H9 (cell line): Measurements from ENCODE around the gene ZMPSTE24. TPM values are rescaled to one million over a fixed set of nuclear protein-coding genes. Genes with fewer than 3 reads are reported as not detected.

Source experiments
- DNase-seq: peaks from one replicate; pipeline ENCODE4 v3.0.0-alpha.2; 2017
- H2AFZ ChIP-seq: one replicate; pipeline ENCODE4 v1.6.1; 2013; ENCODE audit warnings: mild to moderate bottlenecking, low read length, control low read depth, moderate library complexity
- H2AK5ac ChIP-seq: 2 replicates; pipeline ENCODE4 v1.6.1; 2013; ENCODE audit warnings: low read length, control low read depth, mixed read lengths; ENCODE audit not compliant: insufficient read length
- H2BK120ac ChIP-seq: one replicate; pipeline ENCODE4 v1.6.1; 2013; ENCODE audit warnings: low read depth, mild to moderate bottlenecking, low read length, control low read depth, inconsistent platforms; ENCODE audit not compliant: poor library complexity, severe bottlenecking
- H2BK12ac ChIP-seq: 2 replicates; pipeline ENCODE4 v1.6.1; 2013; ENCODE audit warnings: low read length, control low read depth, mixed read lengths, low read depth; ENCODE audit not compliant: insufficient read length
- H2BK15ac ChIP-seq: 2 replicates; pipeline ENCODE4 v1.6.1; 2013; ENCODE audit warnings: low read depth, low read length, control low read depth
- H2BK20ac ChIP-seq: one replicate; pipeline ENCODE4 v1.6.1; 2013; ENCODE audit warnings: low read depth, mild to moderate bottlenecking, low read length, control low read depth, inconsistent platforms; ENCODE audit not compliant: poor library complexity, severe bottlenecking
- H2BK5ac ChIP-seq: 2 replicates; pipeline ENCODE4 v1.6.1; 2013; ENCODE audit warnings: low read length, control low read depth, mixed read lengths; ENCODE audit not compliant: insufficient read length
- H3K14ac ChIP-seq: 2 replicates; pipeline ENCODE4 v1.6.1; 2013; ENCODE audit warnings: low read length, control low read depth; ENCODE audit not compliant: insufficient read depth
- H3K18ac ChIP-seq: 2 replicates; pipeline ENCODE4 v1.6.1; 2013; ENCODE audit warnings: low read depth, mild to moderate bottlenecking, mixed read lengths, low read length, control low read depth; ENCODE audit not compliant: insufficient read length
- H3K23ac ChIP-seq: 2 replicates; pipeline ENCODE4 v1.6.1; 2013; ENCODE audit warnings: low read length, control low read depth, mixed read lengths, low read depth; ENCODE audit not compliant: insufficient read length
- H3K23me2 ChIP-seq: 2 replicates; pipeline ENCODE4 v1.6.1; 2013; ENCODE audit warnings: low read depth, mild to moderate bottlenecking, mixed read lengths, low read length, control low read depth; ENCODE audit not compliant: insufficient read length, poor library complexity, severe bottlenecking
- H3K27ac ChIP-seq: 2 replicates; pipeline ENCODE4 v1.5.1; 2013; ENCODE audit warnings: low read length, control low read depth, mixed read lengths, low read depth; ENCODE audit not compliant: insufficient read length
- H3K27me3 ChIP-seq: 2 replicates; pipeline ENCODE4 v1.6.1; 2013; ENCODE audit warnings: low read length, control low read depth, inconsistent platforms; ENCODE audit not compliant: insufficient read depth
- H3K4ac ChIP-seq: 2 replicates; pipeline ENCODE4 v1.6.1; 2013; ENCODE audit warnings: low read depth, mild to moderate bottlenecking, control low read depth, inconsistent platforms, low read length, moderate library complexity
- H3K4me1 ChIP-seq: 2 replicates; pipeline ENCODE4 v1.6.1; 2013; ENCODE audit warnings: low read length, control low read depth, inconsistent platforms; ENCODE audit not compliant: insufficient read depth
- H3K4me2 ChIP-seq: 2 replicates; pipeline ENCODE4 v1.6.1; 2013; ENCODE audit warnings: low read length, control low read depth, mixed read lengths; ENCODE audit not compliant: insufficient read length, insufficient read depth
- H3K56ac ChIP-seq: 2 replicates; pipeline ENCODE4 v1.6.1; 2013; ENCODE audit warnings: low read depth, mild to moderate bottlenecking, mixed read lengths, low read length, control low read depth; ENCODE audit not compliant: insufficient read length
- H3K79me1 ChIP-seq: 2 replicates; pipeline ENCODE4 v1.6.1; 2013; ENCODE audit warnings: low read depth, mild to moderate bottlenecking, moderate library complexity, low read length, control low read depth, inconsistent platforms; ENCODE audit not compliant: insufficient read depth, poor library complexity, severe bottlenecking
- H3K79me2 ChIP-seq: 2 replicates; pipeline ENCODE4 v1.6.1; 2013; ENCODE audit warnings: low read length, control low read depth, inconsistent platforms; ENCODE audit not compliant: insufficient read depth
- H3K9ac ChIP-seq: 2 replicates; pipeline ENCODE4 v1.6.1; 2013; ENCODE audit warnings: low read length, control low read depth, mixed read lengths; ENCODE audit not compliant: insufficient read length; ENCODE audit errors: extremely low read depth
- H3K9me3 ChIP-seq: one replicate; pipeline ENCODE4 v1.6.1; 2013; ENCODE audit warnings: low read depth, low read length, inconsistent platforms; ENCODE audit not compliant: control insufficient read depth
- H3T11ph ChIP-seq: one replicate; pipeline ENCODE4 v1.6.1; 2013; ENCODE audit warnings: mild to moderate bottlenecking, low read length, control low read depth, inconsistent platforms
- H4K20me1 ChIP-seq: one replicate; pipeline ENCODE4 v1.6.1; 2013; ENCODE audit not compliant: control insufficient read depth, insufficient read length, insufficient read depth
- H4K5ac ChIP-seq: 2 replicates; pipeline ENCODE4 v1.6.1; 2013; ENCODE audit warnings: low read depth, mild to moderate bottlenecking, mixed read lengths, low read length, control low read depth; ENCODE audit not compliant: insufficient read length
- H4K8ac ChIP-seq: replicated peaks from 2 replicates; pipeline ENCODE4 v1.6.1; 2013; ENCODE audit warnings: low read length, control low read depth, mixed read lengths, low read depth; ENCODE audit not compliant: insufficient read length
- H4K91ac ChIP-seq: 2 replicates; pipeline ENCODE4 v1.6.1; 2013; ENCODE audit warnings: low read depth, mild to moderate bottlenecking, moderate library complexity, mixed read lengths, low read length, control low read depth; ENCODE audit not compliant: insufficient read length
- H3K27ac Mint-ChIP-seq, 3 experiments: 2 replicates in 2 of 3; 3 replicates in 1 of 3; pipeline ENCODE4 v1.8.0; 2020 to 2021; ENCODE audit warnings: mixed read lengths in 3 of 3, mild to moderate bottlenecking in 1 of 3, moderate library complexity in 1 of 3
- H3K27me3 Mint-ChIP-seq: 2 replicates; pipeline ENCODE4 v1.8.0; 2021; ENCODE audit warnings: low read depth, mild to moderate bottlenecking, moderate library complexity, mixed read lengths
- H3K36me3 Mint-ChIP-seq, 3 experiments: 2 replicates in 2 of 3; 3 replicates in 1 of 3; pipeline ENCODE4 v1.8.0; 2020 to 2021; ENCODE audit warnings: low read depth in 3 of 3, mixed read lengths in 3 of 3; ENCODE audit not compliant: insufficient read depth in 1 of 3
- H3K4me1 Mint-ChIP-seq, 2 experiments: 2 replicates each; pipeline ENCODE4 v1.8.0; 2020; ENCODE audit warnings: mixed read lengths in 2 of 2
- H3K4me3 Mint-ChIP-seq, 2 experiments: 2 replicates in 1 of 2; 3 replicates in 1 of 2; pipeline ENCODE4 v1.8.0; 2020 to 2021; ENCODE audit warnings: mild to moderate bottlenecking in 2 of 2, mixed read lengths in 2 of 2, moderate library complexity in 1 of 2
- H3K9me3 Mint-ChIP-seq, 2 experiments: 2 replicates in 1 of 2; 3 replicates in 1 of 2; pipeline ENCODE4 v1.8.0; 2020; ENCODE audit warnings: mild to moderate bottlenecking in 2 of 2, mixed read lengths in 2 of 2, moderate library complexity in 1 of 2
- WGBS: extraction: QIAGEN DNeasy Blood & Tissue Kit; methylation state at CpG from one replicate; pipeline ENCODE4 v1.1.7; 2013; ENCODE audit warnings: missing lambda C conversion rate, low lambda C conversion rate, mixed read lengths; ENCODE audit not compliant: insufficient read length; ENCODE audit errors: extremely low coverage; 5-methylcytosine and 5-hydroxymethylcytosine counted together
- total RNA-seq: library from RNA; stranded (reverse); gene quantifications from 2 replicates; pipeline ENCODE4 v1.2.1, GENCODE V29; 2021
- TF ChIP-seq, protein P1 (sequence below): fragments of 200-600 bp; sonication (generic); conservative IDR thresholded peaks from 3 replicates; pipeline ENCODE4 v1.8.0; 2021; ENCODE audit warnings: antibody characterized with exemption, mild to moderate bottlenecking

ZMPSTE24 gene
- total RNA-seq, 1 experiment from 2014 or later: 47.6 TPM

DNA sequence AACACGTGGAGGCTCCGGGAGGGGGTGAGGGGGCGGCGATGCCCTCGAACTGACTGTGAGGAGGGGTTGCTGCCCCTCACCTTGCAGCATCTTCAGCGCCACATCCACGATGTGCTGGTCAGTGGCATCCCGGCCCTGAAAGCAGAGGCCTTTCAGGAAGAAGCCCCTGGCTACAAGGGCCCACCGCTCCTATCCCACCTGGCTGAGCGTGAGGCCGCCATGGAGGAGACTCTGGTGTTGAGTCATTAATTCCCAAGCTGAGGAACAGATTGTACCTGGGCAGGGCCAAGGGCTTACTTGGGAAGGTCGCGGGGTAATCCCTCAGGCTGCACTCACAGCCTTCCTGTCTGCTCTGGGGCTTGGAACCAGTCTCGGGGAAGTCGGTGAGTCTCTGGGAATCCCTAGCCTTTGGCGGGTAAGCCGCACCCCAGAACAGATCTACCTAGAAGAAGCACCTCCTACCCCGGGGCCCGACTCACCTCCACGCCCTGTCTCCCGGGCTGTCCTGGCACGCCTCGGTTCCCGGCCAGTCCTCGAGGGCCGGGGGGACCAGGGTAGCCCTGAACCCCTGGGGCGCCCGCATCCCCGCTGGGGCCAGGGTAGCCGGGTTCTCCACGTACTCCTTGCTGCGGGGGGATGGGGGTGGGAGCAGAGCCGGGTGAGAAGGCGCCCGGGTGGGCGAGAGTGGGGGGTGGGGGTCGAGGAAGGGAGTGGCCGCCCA, 45.2 kb downstream of the ZMPSTE24 start:
- Mint-ChIP-seq H3K36me3 (0 out of 7 replicates have a peak, but pooled peaks cover 0 to 3% (median 0%) of the 10 kb centered on the region in 3 experiments), H3K4me1 (no peaks in the 10 kb centered on the region; a peak in 1 of 4 replicates)
- no peak overlapping the region for H3K14ac ChIP-seq

More for the DNA sequence above, 45.2 kb downstream of the ZMPSTE24 start:
- H2BK15ac ChIP-seq: no peak overlapping the region
- no peak for DNase-seq
- Mint-ChIP-seq H3K27me3 (no peaks in the 10 kb centered on the region; the same call in 1 of the 2 replicates), H3K9me3 (no peaks in the 10 kb centered on the region), H3K27ac (no peak overlapping the region; a peak in 1 of 7 replicates), H3K4me3 (no peak overlapping the region)
- H2BK120ac ChIP-seq: no peak overlapping the region
- no peaks in the 10 kb centered on the region for H3K79me1 ChIP-seq
- H4K91ac ChIP-seq: no peak overlapping the region
- H3K27me3 ChIP-seq: no peaks in the 10 kb centered on the region
- no CpG with 5 or more reads among the region's 38 CpGs for WGBS
- no peak overlapping the region for H4K5ac ChIP-seq
- H3K56ac ChIP-seq: no peak overlapping the region
- H2BK12ac ChIP-seq: no peak overlapping the region
- H3K27ac ChIP-seq: no peak overlapping the region
- TF ChIP-seq, protein P1, sequence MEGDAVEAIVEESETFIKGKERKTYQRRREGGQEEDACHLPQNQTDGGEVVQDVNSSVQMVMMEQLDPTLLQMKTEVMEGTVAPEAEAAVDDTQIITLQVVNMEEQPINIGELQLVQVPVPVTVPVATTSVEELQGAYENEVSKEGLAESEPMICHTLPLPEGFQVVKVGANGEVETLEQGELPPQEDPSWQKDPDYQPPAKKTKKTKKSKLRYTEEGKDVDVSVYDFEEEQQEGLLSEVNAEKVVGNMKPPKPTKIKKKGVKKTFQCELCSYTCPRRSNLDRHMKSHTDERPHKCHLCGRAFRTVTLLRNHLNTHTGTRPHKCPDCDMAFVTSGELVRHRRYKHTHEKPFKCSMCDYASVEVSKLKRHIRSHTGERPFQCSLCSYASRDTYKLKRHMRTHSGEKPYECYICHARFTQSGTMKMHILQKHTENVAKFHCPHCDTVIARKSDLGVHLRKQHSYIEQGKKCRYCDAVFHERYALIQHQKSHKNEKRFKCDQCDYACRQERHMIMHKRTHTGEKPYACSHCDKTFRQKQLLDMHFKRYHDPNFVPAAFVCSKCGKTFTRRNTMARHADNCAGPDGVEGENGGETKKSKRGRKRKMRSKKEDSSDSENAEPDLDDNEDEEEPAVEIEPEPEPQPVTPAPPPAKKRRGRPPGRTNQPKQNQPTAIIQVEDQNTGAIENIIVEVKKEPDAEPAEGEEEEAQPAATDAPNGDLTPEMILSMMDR: no peak
- no peak overlapping the region for H3K4me2 ChIP-seq
- no peak overlapping the region for H2AK5ac ChIP-seq
- no peaks in the 10 kb centered on the region for H3K23me2 ChIP-seq
- H3K18ac ChIP-seq: no peak overlapping the region
- H4K20me1 ChIP-seq: no peaks in the 10 kb centered on the region
- no peaks in the 10 kb centered on the region for H3K79me2 ChIP-seq
- H2AFZ ChIP-seq: no peak overlapping the region
- no peaks in the 10 kb centered on the region for H3K4me1 ChIP-seq
- no peak overlapping the region for H3K9ac ChIP-seq
- no peak overlapping the region for H2BK5ac ChIP-seq
- H3K23ac ChIP-seq: no peak overlapping the region
- H3K4ac ChIP-seq: no peak overlapping the region
- H3K9me3 ChIP-seq: no peaks in the 10 kb centered on the region
- H3T11ph ChIP-seq: no peak overlapping the region
- H4K8ac ChIP-seq: no peak overlapping the region
- H2BK20ac ChIP-seq: no peak overlapping the region
